ENCODE measurements around the gene NAPSA.

- TF ChIP-seq EP300 (IDR thresholded peaks at IDR 0.05) (no peak), CTCF (IDR thresholded peaks at IDR 0.05) (no peak), POLR2A (IDR thresholded peaks at IDR 0.05; ENCODE audit: low read depth) (no peak)
These were observed 41.1 kb downstream of the NAPSA start for GRCh38 chr19:50324331-50324730.

Measured in esophagus muscularis mucosa (tissue), 4 donors.